GM12878 (cell line): ENCODE results near the gene ATF4. TPM values are rescaled to one million over a fixed set of nuclear protein-coding genes. Genes with fewer than 3 reads are reported as not detected.

Source experiments
- BHLHE40 ChIP-seq, 2 experiments: fragments of 450-650 bp in 1 of 2; IDR thresholded peaks; 2 replicates each; pipeline ENCODE4 v1.6.1; 2011 to 2017; ENCODE audit warnings: low read depth in 2 of 2, borderline replicate concordance in 1 of 2, improper control_type of control experiment in 1 of 2, low read length in 1 of 2, mild to moderate bottlenecking in 1 of 2
- BRCA1 ChIP-seq: IDR thresholded peaks from 2 replicates; pipeline ENCODE4 v1.6.1; 2011; ENCODE audit warnings: low read depth, low read length, improper control_type of control experiment
- CREM ChIP-seq: IDR thresholded peaks from 2 replicates; pipeline ENCODE4 v1.6.1; 2014; ENCODE audit warnings: antibody characterized with exemption, low read depth
- CUX1 ChIP-seq: IDR thresholded peaks from 2 replicates; pipeline ENCODE4 v1.6.1; 2012; ENCODE audit warnings: improper control_type of control experiment, low read depth, low read length; ENCODE audit not compliant: insufficient replicate concordance
- FOS ChIP-seq: IDR thresholded peaks from 3 replicates; pipeline ENCODE4 v1.6.1; 2011; ENCODE audit warnings: borderline replicate concordance; ENCODE audit not compliant: insufficient read length; ENCODE audit errors: extremely low read depth
- GATAD2B ChIP-seq: fragments of 450-650 bp; conservative IDR thresholded peaks from 2 replicates; pipeline ENCODE4 v1.6.1; 2017; ENCODE audit warnings: low read depth, mild to moderate bottlenecking, moderate library complexity
- HCFC1 ChIP-seq: fragments of 150-350 bp; IDR thresholded peaks from 2 replicates; pipeline ENCODE4 v1.6.1; 2014; ENCODE audit warnings: low read length
- MEF2B ChIP-seq: fragments of 450-650 bp; IDR thresholded peaks from 2 replicates; pipeline ENCODE4 v1.6.1; 2018; ENCODE audit warnings: mild to moderate bottlenecking, moderate library complexity; ENCODE audit not compliant: partially characterized antibody, poor library complexity, severe bottlenecking
- MYC ChIP-seq: IDR thresholded peaks from 2 replicates; pipeline ENCODE4 v1.6.1; 2011; ENCODE audit warnings: mild to moderate bottlenecking, low read length, moderate library complexity, inconsistent platforms; ENCODE audit not compliant: insufficient read depth, insufficient replicate concordance, insufficient read length, severe bottlenecking
- NFIC ChIP-seq: IDR thresholded peaks from 2 replicates; pipeline ENCODE4 v1.6.1; 2012; ENCODE audit warnings: low read depth, mild to moderate bottlenecking, inconsistent platforms, low read length, moderate library complexity
- NR2F1 ChIP-seq: fragments of 450-650 bp; conservative IDR thresholded peaks from 2 replicates; pipeline ENCODE4 v1.6.1; 2017; ENCODE audit warnings: mild to moderate bottlenecking
- PAX5 ChIP-seq: IDR thresholded peaks from 2 replicates; pipeline ENCODE4 v1.6.1; 2011; ENCODE audit warnings: low read depth, low read length, borderline replicate concordance
- PAX8 ChIP-seq: fragments of 450-650 bp; IDR thresholded peaks from 2 replicates; pipeline ENCODE4 v1.6.1; 2017; ENCODE audit warnings: mild to moderate bottlenecking, moderate library complexity
- RBBP5 ChIP-seq: fragments of 200-600 bp; sonication (generic); conservative IDR thresholded peaks from 2 replicates; pipeline ENCODE4 v1.6.1; 2016
- STAT1 ChIP-seq: fragments of 450-650 bp; conservative IDR thresholded peaks from 2 replicates; pipeline ENCODE4 v1.6.1; 2014; ENCODE audit warnings: antibody characterized with exemption, mild to moderate bottlenecking
- STAT3 ChIP-seq: IDR thresholded peaks from 2 replicates; pipeline ENCODE4 v1.6.1; 2011; ENCODE audit warnings: low read depth, low read length, improper control_type of control experiment
- TAF1 ChIP-seq: IDR thresholded peaks from 2 replicates; pipeline ENCODE4 v1.6.1; 2011; ENCODE audit warnings: mild to moderate bottlenecking, low read depth, low read length, borderline replicate concordance
- TCF3 ChIP-seq: IDR thresholded peaks from 2 replicates; pipeline ENCODE4 v1.6.1; 2012; ENCODE audit warnings: low read depth, mild to moderate bottlenecking, low read length, borderline replicate concordance; ENCODE audit not compliant: insufficient read depth
- YBX1 ChIP-seq: fragments of 450-650 bp; IDR thresholded peaks from 2 replicates; pipeline ENCODE4 v1.6.1; 2016; ENCODE audit warnings: antibody characterized with exemption
- ZBTB40 ChIP-seq: fragments of 450-650 bp; IDR thresholded peaks from 2 replicates; pipeline ENCODE4 v1.6.1; 2016; ENCODE audit warnings: mild to moderate bottlenecking, moderate library complexity, borderline replicate concordance
- ZZZ3 ChIP-seq: IDR thresholded peaks from 2 replicates; pipeline ENCODE4 v1.6.1; 2011; ENCODE audit warnings: low read depth; ENCODE audit not compliant: control insufficient read depth, insufficient read length
- polyA plus RNA-seq, 11 experiments: library from polyadenylated mRNA; depleted of rRNA in 4 of 11; unstranded in 6 of 11; stranded (reverse) in 5 of 11; fragments of >200 nt; fragmentation: Nextera tagmentation in 4 of 11; fragmentation: Illumina TruSeq in 1 of 11; extraction: Ambion mirVana in 4 of 11; extraction: Trizol in 1 of 11; gene quantifications; 1 replicate in 1 of 11; 2 replicates in 10 of 11; pipeline versions ENCODE4 v1.2.1 to v1.2.3, GENCODE V29; 2011 to 2016; ENCODE audit warnings: inconsistent platforms in 2 of 11, missing spikeins in 2 of 11, low read depth in 1 of 11
- total RNA-seq, 4 experiments: library from RNA; depleted of rRNA in 3 of 4; stranded (reverse); fragments of >200 nt in 3 of 4; fragmentation: Illumina TruSeq in 1 of 4; extraction: Trizol in 1 of 4; gene quantifications; 2 replicates each; pipeline versions ENCODE4 v1.2.1 to v1.2.3, GENCODE V29; 2013 to 2021

ATF4 gene
- total and polyA plus RNA-seq, 10 of the 15 experiments (the other 5 are each of a cell fraction or from before 2014, with no cell fraction given) = 88.3 to 605 (median 320) TPM

- TF ChIP-seq MYC (peak; percentile 24), STAT3 (no peak), MEF2B (no peak), CREM (0 out of 2 replicates have a peak, but pooled peaks have one; percentile 62), NFIC (no peak), PAX5 (peak; percentile 13; the same call in 1 of the 2 replicates), HCFC1 (peak; percentile 68), TCF3 (0 out of 2 replicates have a peak, but pooled peaks have one; percentile 52), ZZZ3 (no peak), TAF1 (peak; percentile 71; the same call in 1 of the 2 replicates), NR2F1 (peak; percentile 79), GATAD2B (no peak; the same call in none of the 2 replicates), BRCA1 (no peak), PAX8 (no peak), BHLHE40 (IDR thresholded peaks at IDR 0.05; ENCODE audit: borderline replicate concordance in 1 of 2, low read depth in 2 of 2, low read length in 1 of 2) (peak; percentile 66 to 88; a peak in 3 of 4 replicates), ZBTB40 (peak; percentile 96), FOS (no peak), YBX1 (no peak), STAT1 (no peak), CUX1 (no peak), RBBP5 (no peak)
These were observed 12.1 kb downstream of the ATF4 start, which contains the start of gene RPS19BP1 (continued) for GRCh38 chr22:39532215-39533073.
